Amniotic stem cell (primary cell): Measurements from ENCODE around the gene POU4F3.

ENCODE experiments used
- DNase-seq: peaks from one replicate; lab custom pipeline; 2025; lab: John Stamatoyannopoulos, UW

POU4F3 gene

DNA sequence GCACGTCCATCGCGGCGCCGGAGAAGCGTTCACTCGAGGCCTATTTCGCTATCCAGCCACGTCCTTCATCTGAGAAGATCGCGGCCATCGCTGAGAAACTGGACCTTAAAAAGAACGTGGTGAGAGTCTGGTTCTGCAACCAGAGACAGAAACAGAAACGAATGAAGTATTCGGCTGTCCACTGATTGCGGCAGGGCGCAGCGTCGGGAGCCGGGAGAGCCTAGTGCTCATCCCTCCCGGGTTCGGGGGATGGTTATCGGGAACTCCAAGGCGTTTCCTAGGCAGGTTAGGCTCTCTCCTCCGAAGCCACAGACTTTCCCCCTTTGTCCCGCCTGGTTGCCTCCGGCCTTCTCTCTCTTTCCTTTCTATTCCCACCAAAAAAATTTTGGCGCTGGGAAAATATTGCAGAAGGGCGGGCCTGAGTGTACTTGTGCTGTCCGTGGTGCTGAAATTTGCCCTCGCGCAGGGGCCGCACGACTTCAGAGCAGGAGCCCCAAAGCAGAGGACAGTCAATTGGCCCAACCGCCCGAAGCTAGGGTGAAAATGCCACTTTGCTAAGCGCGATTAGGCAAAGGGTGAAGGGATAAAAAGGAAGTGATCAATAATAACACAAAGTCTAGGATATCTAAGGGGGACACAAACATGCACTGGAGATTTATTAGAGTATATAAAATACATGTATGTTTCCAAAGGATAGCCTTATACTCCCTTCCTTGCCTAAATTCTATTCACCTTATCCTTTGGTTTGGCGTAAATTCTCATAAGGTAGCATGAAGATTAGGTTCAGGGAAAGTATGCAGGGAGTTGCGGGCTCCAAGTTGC lies 1.8 kb downstream of the POU4F3 start:
- no peak for DNase-seq

DNA sequence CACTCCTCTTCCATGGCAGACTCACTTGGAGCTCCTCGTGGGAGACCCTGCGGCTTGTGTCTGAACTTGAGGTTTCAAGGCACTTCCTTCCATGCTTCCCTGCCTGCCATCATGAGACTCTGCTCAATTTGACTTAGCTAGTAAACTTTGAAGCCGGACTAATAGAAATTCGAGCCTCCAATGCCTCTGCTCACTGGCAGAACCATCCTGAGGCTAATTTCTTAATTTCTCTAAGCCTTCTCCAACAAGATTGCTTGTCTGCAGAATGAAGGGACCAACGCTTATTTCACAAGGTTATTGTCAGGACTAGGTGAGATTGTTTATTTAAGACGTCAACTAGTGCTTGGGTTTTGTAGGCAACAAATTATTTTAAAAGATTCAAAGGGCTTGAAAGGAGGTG lies 3.2 kb downstream of the POU4F3 start:
- no peak for DNase-seq

DNA sequence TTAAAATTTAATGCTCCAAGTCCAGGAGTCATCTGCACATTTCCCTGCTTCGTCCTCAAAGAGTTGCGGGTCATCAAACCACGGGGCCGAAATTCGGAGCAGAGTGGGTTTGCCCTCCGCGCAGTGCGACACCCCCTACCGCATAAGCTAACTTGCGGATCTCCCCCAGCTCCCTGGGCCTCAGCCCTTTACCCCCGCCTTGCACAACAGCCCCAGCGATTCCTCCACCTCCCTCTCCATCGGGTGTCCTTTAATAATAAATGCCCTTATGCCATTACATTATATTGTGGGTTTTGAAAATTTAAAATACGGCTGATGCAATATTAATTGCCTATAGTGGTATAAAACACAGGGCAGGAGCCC lies 3.9 kb downstream of the POU4F3 start:
- DNase-seq: no peak

DNA sequence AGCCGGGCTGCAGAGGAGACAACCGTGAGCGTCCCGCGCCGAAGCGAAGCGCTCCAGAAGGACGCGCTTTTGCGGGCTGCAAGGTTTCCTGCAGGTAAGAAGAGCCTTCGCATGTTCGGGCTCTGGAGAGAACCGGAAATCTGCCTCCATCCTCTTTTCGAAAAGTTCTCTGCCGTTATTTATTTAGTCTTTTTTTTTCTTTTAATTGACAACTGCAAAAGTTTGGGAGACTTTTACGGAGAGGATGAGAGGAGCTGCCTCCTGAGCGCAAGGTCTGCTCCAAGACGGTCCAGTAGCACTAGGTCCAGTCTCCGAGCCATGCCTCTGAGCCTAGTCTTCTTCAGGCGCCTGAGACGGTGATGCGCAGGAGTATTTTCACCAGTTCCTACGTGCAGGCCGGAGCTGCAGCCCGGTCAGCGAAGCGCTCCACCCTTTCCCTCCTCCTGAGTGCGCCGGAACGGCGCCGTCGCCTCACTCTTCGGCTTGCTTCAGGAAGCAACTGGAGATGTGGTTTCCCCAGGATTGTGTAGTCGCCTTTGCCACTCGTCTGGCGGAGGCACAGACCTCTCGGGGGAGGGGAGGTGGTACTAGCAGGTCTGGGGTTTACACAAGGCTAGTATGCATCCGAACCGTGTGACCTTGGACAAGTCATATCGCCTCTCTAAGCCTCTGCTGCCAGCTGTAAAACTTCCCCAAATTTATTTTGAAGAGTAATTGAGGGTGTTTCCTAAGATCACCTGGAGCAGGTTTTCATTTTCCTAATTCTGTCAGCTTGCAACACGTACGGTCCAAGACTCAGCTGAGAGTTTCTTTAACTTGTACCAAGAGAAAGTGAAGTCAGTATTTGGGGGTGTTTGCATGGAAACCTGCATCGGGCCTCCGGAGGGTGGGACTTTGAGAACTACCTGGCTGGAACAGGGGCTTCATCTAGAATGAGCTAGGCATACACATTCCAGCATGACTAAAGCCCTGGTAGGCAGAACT lies 4.5 kb downstream of the POU4F3 start:
- DNase-seq: no peak

DNA sequence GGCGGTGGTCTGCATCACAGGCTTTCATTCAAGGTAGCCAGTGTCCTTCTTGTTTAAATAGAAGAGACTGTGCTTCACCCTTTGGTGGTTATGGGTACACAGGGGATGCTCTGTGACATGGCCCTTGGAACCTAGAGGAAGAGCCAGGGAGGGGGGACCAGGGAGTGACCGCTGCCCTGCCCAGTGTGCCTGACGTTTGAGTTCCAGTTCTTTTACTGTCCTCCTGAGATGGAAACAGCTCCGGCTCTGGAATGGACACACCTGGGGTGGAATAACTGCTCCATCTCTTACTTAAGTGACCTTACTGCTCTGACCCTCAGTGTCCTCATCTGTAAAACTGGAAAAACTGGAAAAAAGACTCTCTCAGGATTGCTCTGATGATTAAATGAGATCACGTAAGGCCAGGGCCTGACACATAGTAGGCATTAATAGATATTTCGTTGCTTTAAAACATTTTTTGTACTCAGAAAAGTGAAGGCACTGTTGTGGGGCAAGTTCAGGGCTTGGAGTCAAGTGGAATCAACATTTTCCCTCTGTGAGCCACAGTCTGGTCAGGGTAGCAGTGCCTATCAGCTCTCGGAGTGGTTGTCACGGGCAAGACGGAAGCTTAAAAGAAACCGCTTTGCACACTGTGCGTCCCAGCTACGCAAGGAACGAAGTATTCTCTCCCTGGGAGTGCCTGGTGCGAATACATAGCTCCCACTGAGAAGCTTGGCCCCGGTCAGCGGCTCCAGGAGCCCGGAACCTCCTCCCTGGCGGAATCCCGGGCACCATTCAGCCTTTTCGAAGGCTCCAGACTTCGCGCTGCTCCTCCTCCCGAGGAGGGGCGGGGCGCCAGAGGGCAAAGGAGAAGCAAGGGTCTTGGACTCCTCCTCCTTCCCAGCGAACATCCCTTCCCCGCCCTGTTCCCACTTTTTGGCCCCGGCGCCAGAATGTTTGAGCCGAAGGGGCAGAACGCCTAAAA lies 5.8 kb downstream of the POU4F3 start:
- DNase-seq: no peak

DNA sequence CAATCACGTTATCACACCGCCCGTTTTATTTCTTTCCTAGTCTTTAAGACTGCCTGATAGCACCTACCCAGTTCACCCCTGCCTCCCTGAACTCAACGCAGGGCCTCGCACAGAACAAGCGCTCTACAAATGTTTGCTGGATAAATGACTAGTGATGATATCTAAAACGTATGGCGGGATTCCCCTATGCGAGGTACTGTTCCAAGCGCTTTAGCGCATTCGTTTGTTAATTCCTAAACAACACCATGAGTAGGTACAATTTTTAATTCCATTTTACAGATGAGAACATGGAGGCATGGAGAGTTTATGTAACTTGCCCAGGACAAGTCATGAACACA lies 6.6 kb downstream of the POU4F3 start:
- DNase-seq: no peak

DNA sequence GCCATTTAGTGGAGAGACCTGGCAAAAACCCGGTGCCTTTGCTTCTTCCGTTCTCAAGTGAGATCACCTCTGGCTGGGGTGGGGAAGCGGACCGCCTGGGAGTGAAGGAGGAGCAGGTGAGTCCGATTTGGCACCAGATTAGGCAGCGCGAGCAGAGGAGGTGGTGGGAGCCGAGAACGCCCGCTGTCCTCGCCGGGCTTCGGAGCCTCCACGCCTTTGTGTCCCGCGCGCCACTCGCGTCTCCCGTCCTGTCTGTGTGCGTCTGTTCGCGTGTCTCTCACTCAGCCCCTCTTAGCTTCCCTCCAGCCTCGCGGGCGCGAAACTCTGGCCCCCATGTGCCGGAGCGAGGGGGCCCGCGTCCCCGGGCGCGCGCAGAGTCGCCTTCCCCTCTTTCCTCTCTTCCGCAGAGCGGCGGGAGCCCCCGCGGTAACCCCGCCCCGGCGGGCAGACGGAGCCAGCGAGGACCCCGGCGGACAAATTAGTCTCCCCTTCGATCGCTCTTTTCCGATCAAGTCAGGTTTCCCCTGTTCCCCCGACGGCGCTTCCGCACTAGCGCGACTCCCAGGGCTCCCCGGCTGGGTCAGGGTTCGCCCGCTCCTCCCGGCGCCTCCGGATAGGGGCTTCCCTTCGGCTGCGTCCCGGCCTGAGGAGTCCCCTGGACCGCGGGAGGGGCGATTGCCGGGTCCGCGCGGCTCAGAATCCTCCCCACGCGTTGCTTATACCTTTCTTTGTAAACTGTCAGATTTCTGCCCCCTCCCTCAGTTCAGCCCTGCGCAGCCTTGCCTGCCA lies 7.1 kb downstream of the POU4F3 start:
- no peak for DNase-seq

DNA sequence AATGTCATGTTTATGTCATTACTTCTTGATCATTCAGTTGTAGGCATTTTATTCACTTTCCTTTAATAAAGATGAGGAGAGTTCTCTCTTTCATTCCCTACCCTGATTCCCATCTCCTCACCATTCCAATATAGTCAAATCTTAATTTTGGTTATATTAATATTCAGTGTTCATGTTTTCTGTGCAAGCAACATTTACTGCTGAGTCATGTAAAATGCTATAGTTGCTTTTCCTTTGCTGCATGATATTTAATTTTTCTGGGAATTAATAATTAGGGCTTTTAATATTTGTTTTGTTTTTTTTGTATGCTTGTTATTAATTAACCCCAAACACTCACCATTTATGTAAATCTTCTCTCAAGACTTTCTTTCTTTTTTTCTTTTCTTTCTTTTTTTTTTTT lies 18.5 kb downstream of the POU4F3 start:
- no peak for DNase-seq

DNA sequence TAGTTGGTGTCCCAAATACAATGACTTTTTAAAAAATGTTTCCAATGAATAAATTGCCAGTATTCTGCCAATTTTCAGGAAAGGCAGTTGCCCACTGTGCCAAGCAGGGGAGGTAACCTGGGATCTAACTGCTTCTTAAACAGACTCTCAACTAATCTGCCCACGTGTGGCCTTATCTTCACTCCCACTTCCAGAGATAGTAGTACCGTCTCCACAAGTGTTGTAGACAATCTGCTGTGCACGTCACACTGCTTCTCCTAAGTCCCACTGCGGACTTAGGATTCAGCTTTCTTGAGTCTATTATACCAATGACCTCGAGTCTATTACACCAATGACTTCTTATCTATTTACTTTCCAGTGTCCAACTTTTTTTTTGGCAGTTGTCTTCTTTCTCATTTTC lies 21.2 kb downstream of the POU4F3 start:
- DNase-seq: no peak

DNA sequence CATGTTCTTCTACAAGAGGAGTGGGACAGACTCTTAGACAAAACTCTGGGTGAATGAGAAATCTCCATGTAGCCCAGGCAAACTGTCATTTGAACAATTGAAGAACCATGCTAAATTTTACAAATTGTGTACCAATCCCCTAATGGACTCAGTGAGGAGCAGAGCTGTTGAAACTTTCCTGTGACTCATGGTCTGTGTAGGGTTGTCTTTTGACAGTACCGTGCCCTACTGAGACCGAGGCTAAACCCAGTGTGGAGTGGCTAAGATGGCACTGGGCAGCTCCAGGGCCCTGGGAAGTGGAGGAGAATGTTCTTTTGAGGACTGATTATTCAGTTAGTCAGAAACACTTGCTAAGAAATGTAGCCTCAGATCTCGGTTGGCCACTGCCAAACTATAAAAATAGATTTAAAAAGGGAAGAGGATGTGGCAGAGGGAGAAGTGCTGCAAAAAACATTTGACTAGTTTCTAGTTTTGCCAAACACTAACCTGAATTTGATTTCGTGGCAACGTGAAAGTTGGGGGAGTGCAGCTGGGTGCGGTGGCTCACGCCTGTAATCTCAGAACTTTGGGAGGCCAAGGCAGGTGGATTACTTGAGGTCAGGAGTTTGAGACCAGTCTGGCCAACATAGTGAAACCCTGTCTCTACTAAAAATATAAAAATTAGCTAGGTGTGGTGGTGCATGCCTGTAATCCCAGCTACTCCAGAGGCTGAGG lies 24.7 kb downstream of the POU4F3 start:
- DNase-seq: no peak

DNA sequence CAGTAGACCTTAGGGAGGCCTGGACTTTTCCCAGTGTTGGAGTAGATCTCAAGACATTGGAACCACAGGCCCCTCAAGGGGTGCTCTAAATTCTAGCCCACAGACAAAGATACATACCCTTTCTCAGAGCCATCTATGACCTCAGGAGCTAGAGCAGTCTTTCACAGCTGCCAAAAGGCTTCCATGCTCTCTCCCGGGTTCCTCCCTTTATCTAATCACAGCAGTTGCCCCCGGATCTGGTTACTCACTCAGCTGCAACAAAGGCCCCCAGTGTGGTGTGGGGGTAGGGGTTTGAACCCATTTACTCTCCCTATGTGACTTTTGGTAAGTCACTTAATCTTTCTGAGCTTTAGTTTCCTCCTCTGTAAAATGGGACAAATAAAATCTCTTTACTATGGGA lies 27.0 kb downstream of the POU4F3 start:
- no peak for DNase-seq

DNA sequence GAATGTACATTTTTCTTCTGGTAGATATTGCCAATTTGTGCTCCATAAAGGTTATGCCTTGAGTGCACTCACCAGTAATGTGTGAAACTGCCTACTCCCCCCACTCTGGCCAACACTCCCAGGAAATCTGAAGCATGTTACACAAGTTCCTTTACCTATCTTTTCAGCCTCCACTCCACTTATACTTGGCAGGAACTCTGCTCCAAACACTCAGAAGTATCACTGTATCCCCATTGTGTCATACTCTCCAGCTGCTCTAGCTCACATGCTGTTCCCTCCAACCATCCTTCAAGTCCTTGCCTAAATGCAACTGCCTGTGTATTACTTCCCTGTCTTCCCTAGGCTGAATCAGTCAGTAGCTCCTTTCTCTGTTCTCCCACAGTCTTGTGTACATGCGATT lies 28.3 kb downstream of the POU4F3 start:
- no peak for DNase-seq

DNA sequence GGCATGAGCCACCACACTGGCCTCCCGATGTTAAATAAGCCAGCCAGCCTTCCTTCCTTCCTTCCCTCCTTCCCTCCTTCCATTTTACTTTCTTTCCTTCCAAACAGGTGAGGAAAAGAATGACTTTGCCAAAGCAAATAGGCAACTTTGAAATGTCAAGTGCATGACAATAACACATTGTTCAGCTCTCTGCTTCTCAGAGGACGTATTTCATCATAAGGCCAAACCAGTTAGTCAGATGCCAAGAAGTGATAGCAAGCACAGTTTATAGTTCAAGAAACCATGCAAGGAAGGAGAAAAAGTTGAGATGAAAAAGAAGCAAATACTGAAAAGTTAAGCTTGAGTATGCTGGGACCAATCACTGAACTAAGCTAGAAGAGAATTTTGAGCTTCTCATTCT lies 29.5 kb downstream of the POU4F3 start:
- DNase-seq: no peak

DNA sequence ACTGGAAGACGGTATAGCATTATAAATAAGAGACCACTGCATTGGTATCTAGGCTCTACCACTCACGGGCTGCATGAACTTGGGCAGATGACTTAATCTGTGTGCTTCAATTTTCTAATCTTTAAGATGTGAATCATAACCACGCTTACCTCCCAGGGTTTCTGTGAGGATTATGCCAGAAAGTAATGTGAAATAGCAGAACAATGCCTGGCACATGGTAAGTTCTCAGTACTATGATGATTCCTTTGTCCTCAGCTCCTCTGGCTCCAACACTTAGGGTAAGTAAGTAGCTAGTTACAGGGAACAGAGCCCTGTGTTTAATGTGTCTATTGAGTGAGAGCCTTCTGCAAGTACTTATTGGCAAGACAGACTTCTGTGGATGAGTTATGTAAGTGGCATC lies 31.1 kb downstream of the POU4F3 start:
- DNase-seq: no peak

DNA sequence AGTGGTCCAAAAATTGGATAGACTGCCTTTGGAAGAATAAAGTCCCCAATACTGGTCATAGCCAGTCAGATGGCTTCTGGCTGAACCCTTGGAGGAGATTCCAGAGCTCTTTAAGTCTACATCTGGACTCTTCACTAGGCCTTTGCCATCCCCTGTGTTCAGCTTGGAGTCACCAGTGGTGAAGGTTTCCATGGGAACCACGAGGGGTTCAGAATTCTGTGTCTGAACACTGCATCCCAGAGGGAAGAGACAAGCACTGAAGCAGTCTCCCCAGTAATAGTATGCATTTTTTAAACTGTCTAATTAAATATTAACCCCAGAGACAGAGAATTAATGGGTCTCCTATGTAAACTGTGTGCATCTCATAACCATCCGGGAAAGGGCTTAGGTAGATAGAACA lies 38.2 kb downstream of the POU4F3 start:
- no peak for DNase-seq

DNA sequence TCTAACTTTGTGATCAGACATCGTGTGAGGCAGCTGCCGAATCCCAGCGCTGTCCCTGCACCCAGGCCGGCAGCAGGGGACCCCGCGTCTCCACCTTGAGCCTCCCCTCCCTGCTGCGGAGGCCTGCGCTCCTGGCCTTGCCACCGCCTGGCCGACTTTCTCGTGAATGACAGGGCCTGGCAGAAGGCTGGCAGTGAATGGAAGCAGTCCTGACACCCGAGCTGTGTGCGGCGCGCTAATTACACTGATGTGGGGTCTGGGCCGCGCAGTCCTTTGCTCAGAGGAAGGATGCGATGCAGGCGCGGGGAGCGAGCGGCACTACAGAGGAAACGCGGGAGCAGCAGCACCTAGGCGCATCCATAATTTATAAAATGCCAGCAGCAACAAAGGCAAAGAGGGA lies 40.3 kb downstream of the POU4F3 start:
- no peak for DNase-seq

DNA sequence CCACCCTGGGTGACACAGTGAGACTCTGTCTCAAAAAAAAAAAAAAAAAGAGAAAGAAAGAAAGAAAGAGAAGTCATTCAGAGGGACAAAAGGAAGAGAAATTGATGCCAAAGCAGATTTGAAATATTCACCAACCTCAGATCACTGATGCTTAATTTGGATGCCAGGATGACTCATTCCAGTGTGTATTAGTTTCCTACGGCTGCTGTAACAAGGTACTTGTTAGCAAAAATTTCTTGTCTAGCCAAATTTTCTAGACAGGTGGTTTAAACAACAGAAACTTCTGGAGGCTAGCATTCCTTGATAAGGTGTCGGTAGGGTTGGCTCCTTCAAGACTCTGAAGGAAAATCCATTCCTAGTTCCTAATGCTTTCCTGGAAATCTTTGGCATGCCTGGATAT lies 42.1 kb downstream of the POU4F3 start:
- no peak for DNase-seq

DNA sequence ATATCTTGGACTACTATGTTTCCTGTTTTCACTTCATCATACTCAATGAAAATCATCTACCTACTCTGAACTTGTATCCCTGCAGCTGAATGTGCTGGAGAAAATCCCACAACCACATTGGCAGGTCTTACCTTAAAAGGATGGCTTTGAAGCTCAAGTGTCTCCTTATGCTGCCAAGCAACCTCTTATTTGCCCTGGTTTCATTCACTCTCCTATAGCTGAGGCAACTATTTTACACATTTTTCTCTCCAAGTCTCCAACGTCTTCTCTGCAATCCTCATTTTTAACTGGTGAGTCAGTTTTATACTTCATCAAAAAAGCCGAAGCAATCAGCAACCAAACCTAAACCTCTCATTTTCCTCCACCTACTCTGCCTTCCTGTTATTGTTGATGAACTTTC lies 49.7 kb downstream of the POU4F3 start:
- DNase-seq: no peak

DNA sequence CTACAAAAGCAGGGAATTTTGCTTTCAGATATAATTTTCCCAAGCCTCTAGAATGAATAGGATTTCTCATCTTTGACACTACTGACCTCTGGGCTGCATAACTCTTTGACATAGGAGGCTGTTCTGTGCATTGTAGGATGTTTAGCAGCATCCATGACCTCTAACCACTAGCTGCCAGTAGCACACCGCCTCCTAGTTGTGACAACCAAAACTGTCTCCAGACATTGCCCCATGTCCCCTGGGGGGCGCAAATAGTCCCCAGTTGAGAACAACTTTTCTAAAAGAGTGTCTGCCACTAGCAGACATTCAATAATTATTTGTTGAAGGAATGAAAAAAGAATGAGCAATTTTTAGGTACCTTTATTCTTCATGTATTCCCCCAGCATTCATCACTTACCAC lies 51.8 kb downstream of the POU4F3 start:
- DNase-seq: no peak
